ENCODE results near the gene PRLH.

DNA sequence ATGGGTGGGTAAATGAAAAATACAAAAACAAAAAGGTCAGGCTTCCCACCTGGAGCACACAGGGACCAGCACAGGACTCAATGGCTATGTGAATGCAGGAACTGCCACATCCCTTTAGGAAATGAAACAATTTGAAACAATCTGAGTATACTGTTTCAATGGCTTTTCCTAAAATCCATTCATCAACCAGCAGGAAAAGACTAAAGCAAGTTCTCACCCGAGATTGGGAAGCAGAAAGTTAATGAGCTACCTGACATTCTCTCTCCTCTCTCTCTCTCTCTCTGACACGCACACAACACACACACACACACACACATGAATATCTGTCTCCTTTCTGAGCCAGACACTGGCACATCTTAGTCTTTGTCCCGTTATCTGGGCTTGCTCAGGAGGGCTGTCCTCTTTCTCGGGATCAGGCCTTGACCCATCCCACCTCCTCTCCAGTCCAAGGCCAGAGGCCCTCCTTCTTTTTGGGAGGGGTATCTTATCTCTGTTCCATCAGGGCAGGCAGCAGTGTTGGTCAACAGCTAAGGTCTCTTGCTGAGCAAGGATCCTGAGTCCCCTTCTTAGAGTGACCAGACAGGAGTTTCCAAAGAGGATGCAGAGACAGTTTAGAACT, 49.4 kb downstream of the PRLH start:
- TF ChIP-seq GATA1 (IDR thresholded peaks at IDR 0.05; ENCODE audit: low read depth, low read length): no peak
- TF ChIP-seq POLR2A (IDR thresholded peaks at IDR 0.05; ENCODE audit: low read length): no peak

All from erythroblast (primary cell).